ENCODE measurements around the gene PRRX2. TPM values are rescaled to one million over a fixed set of nuclear protein-coding genes. Genes with fewer than 3 reads are reported as not detected.
"Not testable (repeated sequence)": the region's sequence is repeated elsewhere in the genome, so short reads cannot be mapped to it uniquely, and the experiment has no call there.

The PRRX2 gene
- polyA plus RNA-seq, 3 donors, result 0.87 to 1.3 (median 1.1) TPM

GRCh38 chr9:129740666-129741464 lies 75.4 kb downstream of the PRRX2 start:
- no peak for DNase-seq (ENCODE audit: extremely low read depth in 1 of 11, low read depth in 9 of 11, low spot score in 4 of 11)

GRCh38 chr9:129745200-129745599 lies 79.8 kb downstream of the PRRX2 start:
- DNase-seq (ENCODE audit: extremely low read depth in 1 of 11, low read depth in 9 of 11, low spot score in 4 of 11), result peak in 2 of 11 donors; percentile 60 to 63

- no peak for DNase-seq (ENCODE audit: extremely low read depth in 1 of 11, low read depth in 9 of 11, low spot score in 4 of 11)
These were observed 80.8 kb downstream of the PRRX2 start for GRCh38 chr9:129746092-129746777.

GRCh38 chr9:129748249-129748648 lies 82.8 kb downstream of the PRRX2 start:
- DNase-seq (ENCODE audit: extremely low read depth in 1 of 11, low read depth in 9 of 11, low spot score in 4 of 11), result no peak

- not testable (repeated sequence) for DNase-seq (ENCODE audit: extremely low read depth in 1 of 11, low read depth in 9 of 11, low spot score in 4 of 11)
These were observed 83.6 kb downstream of the PRRX2 start for GRCh38 chr9:129749052-129749451.

- DNase-seq (ENCODE audit: extremely low read depth in 1 of 11, low read depth in 9 of 11, low spot score in 4 of 11), result no peak
These were observed 84.1 kb downstream of the PRRX2 start for GRCh38 chr9:129749575-129749974.

- DNase-seq (ENCODE audit: extremely low read depth in 1 of 11, low read depth in 9 of 11, low spot score in 4 of 11), result no peak
These were observed 84.7 kb downstream of the PRRX2 start for GRCh38 chr9:129750013-129750638.

- no peak for DNase-seq (ENCODE audit: extremely low read depth in 1 of 11, low read depth in 9 of 11, low spot score in 4 of 11)
These were observed 86.7 kb downstream of the PRRX2 start for GRCh38 chr9:129751841-129752801.

- DNase-seq (ENCODE audit: extremely low read depth in 1 of 11, low read depth in 9 of 11, low spot score in 4 of 11), result peak in 5 of 11 donors; percentile 56 to 65 (median 63)
These were observed 87.7 kb downstream of the PRRX2 start, which contains the start of gene PTGES for GRCh38 chr9:129752900-129753729. Gene PTGES, minus strand, starts transcription at chr9:129753042. Its CDS starts 30 bp downstream, at chr9:129753012.

- DNase-seq (ENCODE audit: extremely low read depth in 1 of 11, low read depth in 9 of 11, low spot score in 4 of 11), result no peak
These were observed 89.7 kb downstream of the PRRX2 start for GRCh38 chr9:129755151-129755550.

GRCh38 chr9:129756191-129756590 lies 90.7 kb downstream of the PRRX2 start:
- DNase-seq (ENCODE audit: extremely low read depth in 1 of 11, low read depth in 9 of 11, low spot score in 4 of 11), result no peak

GRCh38 chr9:129757045-129757444 lies 91.6 kb downstream of the PRRX2 start:
- DNase-seq (ENCODE audit: extremely low read depth in 1 of 11, low read depth in 9 of 11, low spot score in 4 of 11), result no peak

GRCh38 chr9:129759319-129759718 lies 93.9 kb downstream of the PRRX2 start:
- DNase-seq (ENCODE audit: extremely low read depth in 1 of 11, low read depth in 9 of 11, low spot score in 4 of 11), result no peak

GRCh38 chr9:129759804-129760502 lies 94.5 kb downstream of the PRRX2 start:
- DNase-seq (ENCODE audit: extremely low read depth in 1 of 11, low read depth in 9 of 11, low spot score in 4 of 11), result no peak

GRCh38 chr9:129760784-129761183 lies 95.3 kb downstream of the PRRX2 start:
- DNase-seq (ENCODE audit: extremely low read depth in 1 of 11, low read depth in 9 of 11, low spot score in 4 of 11), result not testable (repeated sequence)

- DNase-seq (ENCODE audit: extremely low read depth in 1 of 11, low read depth in 9 of 11, low spot score in 4 of 11), result peak in 6 of 11 donors; percentile 46 to 80 (median 72)
These were observed 96.0 kb downstream of the PRRX2 start for GRCh38 chr9:129761293-129761900.

GRCh38 chr9:129761901-129762369 lies 96.5 kb downstream of the PRRX2 start:
- peak in 3 of 11 donors; percentile 40 to 53 (median 41) for DNase-seq (ENCODE audit: extremely low read depth in 1 of 11, low read depth in 9 of 11, low spot score in 4 of 11)
